Endometrial microvascular endothelial cells (primary cell): ENCODE data around the gene POLR3F. TPM values are rescaled to one million over a fixed set of nuclear protein-coding genes. Genes with fewer than 3 reads are reported as not detected.
"Not testable (repeated sequence)": the region's sequence is repeated elsewhere in the genome, so short reads cannot be mapped to it uniquely, and the experiment has no call there.

Experiments used
- in situ Hi-C: cut with HindIII; loops from 2 replicates; pipeline ENCODE4 v1.10.0; 2017; ENCODE audit warnings: low sequenced_read_pairs, low pct_unique_long_range_greater_than_20kb; ENCODE audit errors: inconsistent ontology term
- total RNA-seq: library from RNA; depleted of rRNA; stranded (reverse); fragments of >200 nt; gene quantifications from one replicate; pipeline ENCODE4 v1.2.3, GENCODE V29; 2015; ENCODE audit errors: inconsistent ontology term

The POLR3F gene
- total RNA-seq, 1 donor from 2014 or later = 9.3 TPM

- in situ Hi-C loops = no loop called here
These were observed 30.4 kb downstream of the POLR3F start for GRCh38 chr20:18497603-18498002.

GRCh38 chr20:18501672-18502071, 34.5 kb downstream of the POLR3F start:
- in situ Hi-C loops = not testable (repeated sequence)

GRCh38 chr20:18504479-18505060, 37.4 kb downstream of the POLR3F start:
- in situ Hi-C loops = no loop called here

DNA sequence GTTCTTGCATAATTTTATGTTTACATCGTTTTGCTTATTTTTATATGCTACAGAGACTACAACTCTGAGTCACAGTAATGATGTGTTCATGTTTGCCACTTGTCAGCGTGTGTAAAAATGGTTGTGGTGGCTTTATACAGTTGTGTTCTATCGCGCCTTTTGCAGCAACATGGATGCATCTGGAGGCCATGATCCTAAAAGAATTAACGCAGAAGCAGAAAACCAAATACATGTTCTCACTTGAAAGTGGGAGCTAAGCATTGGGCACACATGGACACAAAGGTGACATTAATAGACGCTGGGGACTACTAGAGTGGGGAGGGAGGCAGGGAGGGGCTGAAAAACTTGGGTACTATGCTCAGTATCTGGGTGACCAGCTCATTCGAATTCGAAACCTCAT, 39.6 kb downstream of the POLR3F start:
- in situ Hi-C loops = no loop called here

DNA sequence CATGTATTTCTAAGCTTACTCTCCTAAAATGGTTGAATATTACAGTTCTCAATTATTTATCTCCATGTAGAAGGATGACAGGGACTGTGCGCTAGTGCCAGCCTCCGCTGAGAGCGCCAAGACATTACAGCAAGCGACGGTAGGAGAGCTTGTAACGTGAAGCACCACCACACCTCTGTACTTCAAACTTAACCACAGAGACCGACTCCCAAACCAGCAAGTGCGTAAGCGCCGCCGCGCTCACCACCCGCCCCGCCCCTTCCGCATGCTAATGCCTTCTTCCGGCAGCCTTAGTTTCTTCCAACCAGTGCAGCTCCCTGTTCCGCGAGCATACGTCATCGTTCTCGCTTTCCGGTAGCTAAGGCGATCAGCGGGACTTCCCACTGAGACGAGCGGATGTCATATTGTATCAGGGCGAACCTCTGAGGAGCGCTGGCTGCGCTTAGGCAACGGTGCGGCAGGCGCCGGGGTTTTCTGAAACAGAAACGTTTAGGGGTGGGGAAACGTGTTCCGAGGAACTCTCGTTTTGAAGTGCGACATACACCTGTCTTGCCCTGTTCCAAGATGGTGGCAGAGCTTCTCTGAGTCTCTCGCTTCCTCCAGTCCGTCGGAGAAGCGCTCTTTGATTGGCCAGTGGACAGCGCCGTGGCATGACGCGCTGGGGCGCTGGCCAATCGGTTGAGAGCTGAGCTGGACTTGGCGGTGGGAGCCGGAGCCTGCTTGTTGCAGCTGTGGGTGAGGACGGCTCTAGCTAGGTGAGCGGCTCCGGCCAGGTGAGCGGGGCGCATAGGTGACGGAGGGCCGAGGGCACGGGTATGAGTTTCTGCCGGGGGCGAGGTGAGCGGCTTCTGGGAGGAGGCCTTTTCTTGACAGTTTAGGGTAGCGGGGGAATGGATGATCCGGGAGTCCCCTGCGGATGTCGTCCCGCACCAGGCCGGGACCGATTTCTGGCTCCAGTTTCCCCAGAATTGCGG, 40.3 kb downstream of the POLR3F start, which contains the start of gene SEC23B:
Gene SEC23B (plus strand): TSS at position 723 of the 974 bp plus-strand sequence. CDS start 2,896 bp downstream, outside the sequence.
- in situ Hi-C loops = no loop called here

- in situ Hi-C loops = no loop called here
These were observed 44.4 kb downstream of the POLR3F start for GRCh38 chr20:18511571-18511970.

- in situ Hi-C loops = no loop called here
These were observed 46.0 kb downstream of the POLR3F start for GRCh38 chr20:18513208-18513607.

DNA sequence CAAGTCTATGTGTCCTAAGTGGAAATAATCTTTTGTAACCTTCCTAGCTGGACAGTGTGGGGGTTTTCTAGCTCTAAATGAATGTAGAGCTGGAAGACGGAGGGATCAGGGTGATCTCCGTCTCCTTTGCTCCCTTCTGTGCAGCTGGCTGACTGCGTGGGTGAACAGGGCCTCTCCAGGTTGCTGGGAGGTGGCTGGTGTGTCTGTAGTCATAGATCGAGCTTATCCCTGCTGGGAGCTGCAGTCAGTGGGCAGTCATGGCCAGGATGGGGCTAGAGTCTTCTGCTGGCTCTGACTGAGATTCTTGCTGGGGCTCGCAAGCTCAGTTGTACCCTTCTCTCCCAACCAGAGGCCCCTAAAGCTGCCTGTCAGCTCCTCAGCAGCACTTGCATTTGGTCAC, 46.9 kb downstream of the POLR3F start:
- in situ Hi-C loops = no loop called here

- in situ Hi-C loops = no loop called here
These were observed 48.8 kb downstream of the POLR3F start for GRCh38 chr20:18515973-18516372.

- in situ Hi-C loops = not testable (repeated sequence)
These were observed 54.9 kb downstream of the POLR3F start for GRCh38 chr20:18522066-18522465.

GRCh38 chr20:18523066-18523465, 55.9 kb downstream of the POLR3F start:
- in situ Hi-C loops = no loop called here

DNA sequence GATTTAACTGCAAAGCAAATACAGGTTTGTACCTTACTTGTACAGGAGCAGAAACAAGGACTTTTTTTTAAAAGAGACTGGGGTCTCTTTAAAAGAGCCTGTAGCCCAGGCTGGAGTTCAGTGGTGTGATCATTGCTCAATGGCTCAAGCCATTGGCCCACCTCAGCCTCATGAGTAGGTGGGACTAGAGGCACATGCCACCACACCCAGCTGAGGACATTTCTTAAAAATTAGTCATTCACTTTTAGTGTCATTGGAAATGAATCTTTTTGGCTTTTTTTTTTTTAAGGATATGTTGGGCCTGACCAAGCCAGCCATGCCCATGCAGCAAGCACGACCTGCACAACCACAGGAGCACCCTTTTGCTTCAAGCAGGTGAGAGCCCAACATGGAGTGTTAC, 57.5 kb downstream of the POLR3F start:
- in situ Hi-C loops = no loop called here

- in situ Hi-C loops = not testable (repeated sequence)
These were observed 59.6 kb downstream of the POLR3F start for GRCh38 chr20:18526761-18527160.

GRCh38 chr20:18527339-18527738, 60.1 kb downstream of the POLR3F start:
- in situ Hi-C loops = no loop called here

DNA sequence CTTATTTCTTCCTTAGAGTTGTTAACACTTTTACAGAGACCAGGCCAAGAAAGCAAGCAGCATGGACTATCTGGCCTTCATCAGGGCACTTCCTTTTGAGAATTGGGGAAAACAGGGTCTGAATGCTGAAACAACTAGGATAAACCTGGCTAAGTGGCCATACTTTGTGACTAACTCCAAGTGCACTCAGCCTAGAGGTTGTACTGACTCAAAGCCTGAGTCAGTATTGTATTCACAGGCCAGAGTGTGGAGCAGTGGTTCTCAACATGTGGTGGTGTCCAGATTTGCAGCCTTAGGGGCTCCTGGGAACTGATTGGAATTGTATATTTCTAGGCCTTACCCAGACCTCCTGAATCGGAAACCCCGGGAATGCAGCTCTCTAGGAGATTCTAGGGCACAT, 60.6 kb downstream of the POLR3F start:
- in situ Hi-C loops = no loop called here

GRCh38 chr20:18529041-18529440, 61.9 kb downstream of the POLR3F start:
- in situ Hi-C loops = no loop called here

- in situ Hi-C loops = no loop called here
These were observed 65.4 kb downstream of the POLR3F start for GRCh38 chr20:18532626-18533025.

DNA sequence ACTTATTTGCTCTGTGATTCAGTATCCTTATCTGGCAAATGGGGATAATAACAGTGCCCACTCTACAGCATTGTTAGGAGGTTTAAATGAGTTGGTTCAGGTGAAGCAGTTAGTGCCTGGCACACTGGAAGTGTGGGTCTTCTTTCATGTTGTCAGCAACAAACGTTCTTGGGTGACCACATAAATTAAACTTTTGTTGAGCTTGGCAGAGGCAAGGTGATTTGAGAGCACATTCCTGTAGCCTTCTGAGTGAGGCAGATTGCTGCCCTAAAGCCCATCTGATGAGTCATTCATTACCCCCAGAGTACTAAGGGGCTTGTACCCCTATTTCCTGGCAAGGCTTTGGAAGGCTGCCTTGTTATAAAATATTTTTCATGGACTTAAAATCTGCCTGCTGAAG, 66.3 kb downstream of the POLR3F start:
- in situ Hi-C loops = no loop called here

DNA sequence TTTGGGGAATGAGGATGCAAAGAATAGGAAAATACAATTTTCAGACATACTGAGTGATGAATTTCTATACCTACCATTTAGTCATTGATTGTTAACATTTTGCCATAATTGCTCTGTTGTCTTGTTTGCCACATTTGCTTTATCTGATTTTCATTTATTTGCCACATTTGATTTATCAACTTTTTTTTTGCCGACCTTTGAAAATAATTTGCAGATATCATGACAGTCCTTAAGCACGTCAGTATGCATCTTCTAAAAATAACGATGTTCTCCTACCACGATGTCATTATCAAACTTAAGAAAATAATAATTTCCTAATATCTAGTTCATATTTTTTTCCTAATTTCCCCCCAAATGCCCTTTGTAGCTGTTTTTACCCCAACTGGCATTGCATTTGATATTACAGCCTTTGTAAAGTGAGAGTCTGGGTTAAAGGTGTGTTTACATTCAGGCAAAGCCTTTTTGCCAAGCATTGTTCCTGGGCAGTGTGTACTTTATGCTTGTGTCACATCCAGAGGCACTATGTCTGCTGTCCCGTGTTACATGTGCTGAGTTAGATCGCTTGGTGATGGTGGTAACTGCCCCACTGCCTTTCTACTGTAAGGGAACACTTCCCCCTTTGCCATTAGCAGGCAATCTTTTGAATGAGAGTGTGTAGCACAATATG, 66.9 kb downstream of the POLR3F start:
- in situ Hi-C loops = no loop called here
